Body of pancreas (tissue), 4 donors: ENCODE data around the gene PPIB. TPM values are rescaled to one million over a fixed set of nuclear protein-coding genes. Genes with fewer than 3 reads are reported as not detected.

ENCODE experiments used
- ATAC-seq: fragments of 150-250 bp; one replicate; pipeline ENCODE4 v1.9.1; 2016
- DNase-seq, 4 donors: peaks; one replicate each; pipeline ENCODE4 v3.0.0-alpha.2; 2019
- H3K27ac ChIP-seq, 4 donors: fragments of 200-600 bp; sonication (generic); 1 replicate in 3 of 4; 2 replicates in 1 of 4; pipeline versions ENCODE4 v1.5.1 to v1.6.1; 2016 to 2019; ENCODE audit warnings: mild to moderate bottlenecking in 1 of 4, mixed read lengths in 1 of 4, moderate library complexity in 1 of 4
- H3K27me3 ChIP-seq, 2 donors: fragments of 200-600 bp; sonication (generic); one replicate each; pipeline ENCODE4 v1.6.0; 2016; ENCODE audit warnings: mild to moderate bottlenecking in 1 of 2
- H3K36me3 ChIP-seq, 2 donors: fragments of 200-600 bp; sonication (generic); replicated peaks in 1 of 2; 2 replicates each; pipeline ENCODE4 v1.5.1; 2016; ENCODE audit warnings: low read depth in 2 of 2; ENCODE audit not compliant: insufficient read depth in 1 of 2
- H3K4me1 ChIP-seq: fragments of 200-600 bp; sonication (generic); one replicate; pipeline ENCODE4 v1.6.0; 2016
- H3K4me3 ChIP-seq, 2 donors: fragments of 200-600 bp; sonication (generic); 1 replicate in 1 of 2; 2 replicates in 1 of 2; pipeline ENCODE4 v1.5.1; 2016 to 2019
- H3K9me3 ChIP-seq, 3 donors: fragments of 200-600 bp; sonication (generic); 1 replicate in 2 of 3; 2 replicates in 1 of 3; pipeline ENCODE4 v1.5.1; 2016
- POLR2A ChIP-seq, 3 donors: fragments of 450-650 bp; IDR thresholded peaks; one replicate each; pipeline ENCODE4 v1.6.1; 2016; ENCODE audit warnings: antibody characterized with exemption in 3 of 3, mild to moderate bottlenecking in 2 of 3
- WGBS, 2 donors: methylation state at CpG; one replicate each; pipeline ENCODE4 v1.1.5; 2017; 5-methylcytosine and 5-hydroxymethylcytosine counted together
- intact Hi-C: fragments of 100-400 bp; cut with DNase I; formaldehyde crosslinking; loops from one replicate; pipeline ENCODE4 v1.15.1; 2023
- total RNA-seq, 2 donors: library from RNA; depleted of rRNA; stranded (reverse); fragments of >200 nt; gene quantifications; one replicate each; pipeline ENCODE4 v1.1.0, GENCODE V29; 2016
- TF ChIP-seq, protein P1 (sequence below), 7 experiments: fragments of 450-650 bp in 4 of 7; fragments of 200-600 bp in 3 of 7; sonication (generic) in 3 of 7; IDR thresholded peaks; one replicate each; pipeline ENCODE4 v1.5.1; 2016 to 2019; ENCODE audit warnings: antibody characterized with exemption in 7 of 7

Gene PPIB
- total RNA-seq, 2 donors from 2014 or later = 159 to 1,343 TPM

DNA sequence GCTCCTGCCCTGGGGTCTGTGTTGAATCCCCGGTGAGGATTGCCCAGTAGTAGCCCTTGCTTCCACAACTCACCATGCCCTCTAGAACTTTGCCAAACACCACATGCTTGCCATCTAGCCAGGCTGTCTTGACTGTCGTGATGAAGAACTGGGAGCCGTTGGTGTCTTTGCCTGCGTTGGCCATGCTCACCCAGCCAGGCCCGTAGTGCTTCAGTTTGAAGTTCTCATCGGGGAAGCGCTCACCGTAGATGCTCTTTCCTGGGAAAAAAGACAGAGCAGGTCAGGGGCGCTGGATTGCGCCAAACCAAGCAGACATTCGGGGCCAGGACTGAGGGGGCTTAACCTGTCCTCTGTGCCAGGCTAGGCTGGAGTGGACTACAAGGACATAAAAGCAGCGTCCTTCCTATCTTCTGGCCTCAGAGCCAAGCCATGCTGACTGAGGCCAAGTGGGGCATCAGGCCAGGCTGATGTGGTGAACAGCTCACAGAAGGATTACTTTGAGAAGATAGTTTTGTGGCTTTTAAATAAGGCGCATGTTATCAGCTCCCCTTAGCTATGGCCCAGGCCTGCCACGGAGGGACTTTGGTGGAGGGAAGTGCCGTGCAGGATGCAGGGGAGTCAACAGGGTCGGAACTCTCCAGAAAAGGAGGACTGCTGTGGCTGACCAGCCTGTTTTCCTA, 6.0 kb downstream of the PPIB start:
- WGBS, 2 donors = 73 to 79% methylated on average over 5 to 16 of the region's 16 CpGs
- Histone ChIP-seq H3K9me3 (no peaks in the 10 kb centered on the region), H3K4me1 (peaks cover 64% of the 10 kb centered on the region), H3K27me3 (no peaks in the 10 kb centered on the region), H3K4me3 (no peak overlapping the region), H3K27ac (no peak overlapping the region), H3K36me3 (peaks cover 36 to 49% of the 10 kb centered on the region in 2 donors)
- intact Hi-C loops = loop anchor here (10.0 kb wide), 1 partner anchor 62 kb away; the partner anchor contains the start of genes CIAO2A and SNX1
- ATAC-seq (no peak), DNase-seq (no peak)
- TF ChIP-seq, protein P1, sequence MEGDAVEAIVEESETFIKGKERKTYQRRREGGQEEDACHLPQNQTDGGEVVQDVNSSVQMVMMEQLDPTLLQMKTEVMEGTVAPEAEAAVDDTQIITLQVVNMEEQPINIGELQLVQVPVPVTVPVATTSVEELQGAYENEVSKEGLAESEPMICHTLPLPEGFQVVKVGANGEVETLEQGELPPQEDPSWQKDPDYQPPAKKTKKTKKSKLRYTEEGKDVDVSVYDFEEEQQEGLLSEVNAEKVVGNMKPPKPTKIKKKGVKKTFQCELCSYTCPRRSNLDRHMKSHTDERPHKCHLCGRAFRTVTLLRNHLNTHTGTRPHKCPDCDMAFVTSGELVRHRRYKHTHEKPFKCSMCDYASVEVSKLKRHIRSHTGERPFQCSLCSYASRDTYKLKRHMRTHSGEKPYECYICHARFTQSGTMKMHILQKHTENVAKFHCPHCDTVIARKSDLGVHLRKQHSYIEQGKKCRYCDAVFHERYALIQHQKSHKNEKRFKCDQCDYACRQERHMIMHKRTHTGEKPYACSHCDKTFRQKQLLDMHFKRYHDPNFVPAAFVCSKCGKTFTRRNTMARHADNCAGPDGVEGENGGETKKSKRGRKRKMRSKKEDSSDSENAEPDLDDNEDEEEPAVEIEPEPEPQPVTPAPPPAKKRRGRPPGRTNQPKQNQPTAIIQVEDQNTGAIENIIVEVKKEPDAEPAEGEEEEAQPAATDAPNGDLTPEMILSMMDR (IDR thresholded peaks at IDR 0.05) = no peak
- no peak for TF ChIP-seq POLR2A (IDR thresholded peaks at IDR 0.05)

DNA sequence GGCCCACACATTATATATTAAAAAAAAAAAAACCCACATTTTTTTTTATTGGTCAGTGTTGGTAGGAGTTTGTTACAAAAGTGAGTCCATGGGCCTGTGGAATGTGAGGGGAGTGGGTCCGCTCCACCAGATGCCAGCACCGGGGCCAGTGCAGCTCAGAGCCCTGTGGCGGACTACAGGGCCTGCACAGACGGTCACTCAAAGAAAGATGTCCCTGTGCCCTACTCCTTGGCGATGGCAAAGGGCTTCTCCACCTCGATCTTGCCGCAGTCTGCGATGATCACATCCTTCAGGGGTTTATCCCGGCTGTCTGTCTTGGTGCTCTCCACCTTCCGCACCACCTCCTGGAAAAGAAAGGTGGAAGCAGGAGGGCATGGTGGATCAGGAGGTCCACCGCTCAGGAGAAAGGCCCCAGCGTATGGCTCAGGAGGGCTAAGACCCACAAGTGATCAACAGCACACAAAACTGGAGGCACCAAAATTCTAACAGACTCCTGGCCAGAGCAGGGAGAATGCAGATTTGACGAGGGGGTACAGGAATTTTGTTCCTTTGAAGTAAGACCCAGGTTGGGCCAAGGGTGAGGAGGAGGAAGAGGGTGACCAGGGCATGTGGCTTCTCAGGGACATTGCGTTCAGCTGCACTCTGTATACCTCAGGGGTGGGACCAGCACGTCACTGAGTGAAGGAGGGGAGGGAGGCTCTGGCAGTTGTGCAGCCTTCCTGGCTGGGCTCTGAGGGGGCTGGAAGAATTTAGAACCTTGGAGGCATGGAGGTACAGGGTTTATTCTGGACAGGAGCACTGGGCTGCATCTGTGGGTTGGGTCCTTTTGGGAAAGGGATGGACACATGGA, 6.8 kb downstream of the PPIB start:
- Histone ChIP-seq H3K36me3 (peaks cover 36 to 49% of the 10 kb centered on the region in 2 donors), H3K9me3 (no peaks in the 10 kb centered on the region), H3K4me3 (no peak overlapping the region), H3K4me1 (peaks cover 63% of the 10 kb centered on the region), H3K27me3 (no peaks in the 10 kb centered on the region), H3K27ac (no peak overlapping the region)
- 82% methylated on average over 15 of the region's 15 CpGs for WGBS, 2 donors
- ATAC-seq (no peak), DNase-seq (no peak)
- TF ChIP-seq, protein P1 (IDR thresholded peaks at IDR 0.05) = no peak
- no peak for TF ChIP-seq POLR2A (IDR thresholded peaks at IDR 0.05)
- intact Hi-C loops = loop anchor here (10.0 kb wide), 1 partner anchor 61 kb away; the partner anchor contains the start of genes CIAO2A and SNX1

DNA sequence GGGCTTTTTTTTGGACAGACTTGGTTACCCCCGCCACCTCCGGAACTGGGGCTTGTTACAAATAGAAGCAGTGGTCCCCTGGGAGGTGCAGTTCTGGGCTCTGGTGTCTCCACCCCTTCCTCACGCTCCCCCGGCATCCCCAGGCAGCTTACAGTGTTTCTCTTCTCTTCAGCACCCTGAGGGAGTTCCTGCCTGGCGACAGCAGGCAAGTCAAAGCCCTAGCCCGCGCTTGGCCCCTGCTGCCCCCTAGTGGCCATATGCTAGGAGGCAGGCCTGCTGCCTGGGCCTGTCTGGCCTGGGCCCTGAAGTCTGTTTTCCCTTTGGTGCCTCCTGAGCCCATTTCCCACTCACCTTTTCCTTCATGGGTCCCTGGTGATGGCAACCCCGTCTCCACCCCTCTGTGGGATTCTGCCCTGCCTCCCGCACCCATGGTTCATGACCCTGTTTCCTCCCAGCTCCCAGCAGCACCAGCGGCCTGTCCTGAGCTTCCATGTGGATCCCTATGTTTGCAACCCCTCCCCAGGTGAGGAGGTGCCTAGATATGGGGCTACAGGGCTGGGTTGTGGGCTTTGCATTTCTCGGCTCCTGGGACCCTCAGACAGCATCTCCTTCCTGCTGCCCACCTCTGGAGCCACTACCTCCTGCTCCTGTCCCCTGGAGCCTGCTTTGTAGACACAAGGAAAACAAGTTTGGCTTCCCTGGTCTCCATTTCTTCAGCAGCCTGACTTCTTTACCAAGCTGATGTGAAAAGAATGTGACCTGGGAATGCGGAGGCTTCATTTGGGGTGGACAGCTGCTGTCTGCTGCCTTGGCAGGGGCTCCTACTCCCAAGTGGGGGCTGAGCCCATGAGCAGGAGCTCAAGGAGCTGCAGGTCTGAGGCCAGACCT, 9.1 kb downstream of the PPIB start:
- peaks cover 45% of the 10 kb centered on the region for H3K4me1 ChIP-seq
- no peak overlapping the region for H3K4me3 ChIP-seq
- peak; percentile 90 to 94 (median 92) for DNase-seq
- H3K27ac ChIP-seq = peak overlapping the region in 3 of 4 donors; percentile 21 to 40 (median 38)
- peaks cover 26 to 33% of the 10 kb centered on the region in 2 donors for H3K36me3 ChIP-seq
- peak in 2 of 3 donors; percentile 31 to 52 for TF ChIP-seq POLR2A (IDR thresholded peaks at IDR 0.05)
- TF ChIP-seq, protein P1 (IDR thresholded peaks at IDR 0.05) = peak; percentile 95 to 98 (median 97)
- no peaks in the 10 kb centered on the region for H3K9me3 ChIP-seq
- H3K27me3 ChIP-seq = no peaks in the 10 kb centered on the region
- intact Hi-C loops = loop anchor here (10.0 kb wide), 1 partner anchor 59 kb away; the partner anchor contains the start of genes CIAO2A and SNX1
- peak; percentile 85 for ATAC-seq
- 12 to 18% methylated on average over 12 of the region's 12 CpGs for WGBS, 2 donors
